ENCODE data around the gene SLC38A10. TPM values are rescaled to one million over a fixed set of nuclear protein-coding genes. Genes with fewer than 3 reads are reported as not detected.

SLC38A10 gene
- total and polyA plus RNA-seq, 2 of the 13 experiments (the other 11 are each of a cell fraction or from before 2014, with no cell fraction given) = 23.4 to 55.8 TPM

- TF ChIP-seq SKIL (CRISPR knock-in tag; IDR thresholded peaks at IDR 0.05; ENCODE audit: borderline replicate concordance) (peak; percentile 93), SRSF4 (IDR thresholded peaks at IDR 0.05; ENCODE audit: low read depth, low read length, poor library complexity, severe bottlenecking) (no peak), IKZF4 (CRISPR knock-in tag; IDR thresholded peaks at IDR 0.05; ENCODE audit: borderline replicate concordance, low read depth, not compliant biosample characterization) (no peak), ZNF256 (CRISPR knock-in tag; conservative IDR thresholded peaks at IDR 0.05) (no peak), SCMH1 (CRISPR knock-in tag; IDR thresholded peaks at IDR 0.05; ENCODE audit: borderline replicate concordance) (no peak), ZFP62 (CRISPR knock-in tag; IDR thresholded peaks at IDR 0.05) (no peak), SP5 (CRISPR knock-in tag; IDR thresholded peaks at IDR 0.05; ENCODE audit: borderline replicate concordance, low read depth) (peak; percentile 85), BCL6 (CRISPR knock-in tag; IDR thresholded peaks at IDR 0.05) (peak; percentile 93), AHR (CRISPR knock-in tag; IDR thresholded peaks at IDR 0.05) (no peak), ZNF543 (CRISPR knock-in tag; IDR thresholded peaks at IDR 0.05) (peak; percentile 66; the same call in 1 of the 2 replicates), GABPA (IDR thresholded peaks at IDR 0.05; ENCODE audit: low read depth, low read length) (no peak), GABPA (CRISPR knock-in tag; IDR thresholded peaks at IDR 0.05; ENCODE audit: low read depth) (no peak), CSRNP1 (CRISPR knock-in tag; IDR thresholded peaks at IDR 0.05) (no peak), ZNF20 (CRISPR knock-in tag; IDR thresholded peaks at IDR 0.05) (no peak), ZBTB21 (CRISPR knock-in tag; IDR thresholded peaks at IDR 0.05) (no peak), NPAS2 (CRISPR knock-in tag; IDR thresholded peaks at IDR 0.05; ENCODE audit: borderline replicate concordance) (no peak), IRF2 (CRISPR knock-in tag; IDR thresholded peaks at IDR 0.05) (peak; percentile 22; the same call in 1 of the 2 replicates), ZNF563 (CRISPR knock-in tag; IDR thresholded peaks at IDR 0.05) (no peak), ZNF883 (CRISPR knock-in tag; IDR thresholded peaks at IDR 0.05; ENCODE audit: not compliant biosample characterization) (peak; percentile 88), HNRNPH1 (optimal IDR thresholded peaks at IDR 0.05; ENCODE audit: low read depth, low read length) (no peak), XBP1 (CRISPR knock-in tag; IDR thresholded peaks at IDR 0.05) (no peak), ZNF280B (CRISPR knock-in tag; IDR thresholded peaks at IDR 0.05; ENCODE audit: borderline replicate concordance) (peak; percentile 92), NR1H2 (CRISPR knock-in tag; IDR thresholded peaks at IDR 0.05; ENCODE audit: borderline replicate concordance, low read depth) (no peak), AGO2 (optimal IDR thresholded peaks at IDR 0.05; ENCODE audit: low read depth, low read length) (peak; percentile 96), RBM39 (IDR thresholded peaks at IDR 0.05; ENCODE audit: low read depth, low read length, poor library complexity, severe bottlenecking) (peak; percentile 97), JARID2 (CRISPR knock-in tag; IDR thresholded peaks at IDR 0.05; ENCODE audit: insufficient replicate concordance) (no peak)
Measured at GRCh38 chr17:81339534-81340296, 44.6 kb upstream of the SLC38A10 start (continued).

All from HepG2 (cell line).